ENCODE measurements around the gene NES. TPM values are rescaled to one million over a fixed set of nuclear protein-coding genes. Genes with fewer than 3 reads are reported as not detected.

Gene NES
- total and polyA plus RNA-seq, 2 of the 8 experiments (the other 6 are each of a cell fraction or from before 2014, with no cell fraction given), result 13.3 to 135 TPM

GRCh38 chr1:156694690-156694962 lies 17.4 kb upstream of the NES start (continued):
- TF ChIP-seq SIX5 (IDR thresholded peaks at IDR 0.05; ENCODE audit: low read depth, low read length) (no peak), EGR1 (IDR thresholded peaks at IDR 0.05; ENCODE audit: borderline replicate concordance, low read depth, low read length) (no peak)
